NOMO-1 treated with dmso at 0.1 percent for 144 hours (cell line): ENCODE results near the gene OTX1.
"Not testable (repeated sequence)": the region's sequence is repeated elsewhere in the genome, so short reads cannot be mapped to it uniquely, and the experiment has no call there.

Source experiments
- DNase-seq: peaks from one replicate; lab custom pipeline; 2025; ENCODE audit not compliant: unreplicated experiment; lab: John Stamatoyannopoulos, UW

The OTX1 gene

DNA sequence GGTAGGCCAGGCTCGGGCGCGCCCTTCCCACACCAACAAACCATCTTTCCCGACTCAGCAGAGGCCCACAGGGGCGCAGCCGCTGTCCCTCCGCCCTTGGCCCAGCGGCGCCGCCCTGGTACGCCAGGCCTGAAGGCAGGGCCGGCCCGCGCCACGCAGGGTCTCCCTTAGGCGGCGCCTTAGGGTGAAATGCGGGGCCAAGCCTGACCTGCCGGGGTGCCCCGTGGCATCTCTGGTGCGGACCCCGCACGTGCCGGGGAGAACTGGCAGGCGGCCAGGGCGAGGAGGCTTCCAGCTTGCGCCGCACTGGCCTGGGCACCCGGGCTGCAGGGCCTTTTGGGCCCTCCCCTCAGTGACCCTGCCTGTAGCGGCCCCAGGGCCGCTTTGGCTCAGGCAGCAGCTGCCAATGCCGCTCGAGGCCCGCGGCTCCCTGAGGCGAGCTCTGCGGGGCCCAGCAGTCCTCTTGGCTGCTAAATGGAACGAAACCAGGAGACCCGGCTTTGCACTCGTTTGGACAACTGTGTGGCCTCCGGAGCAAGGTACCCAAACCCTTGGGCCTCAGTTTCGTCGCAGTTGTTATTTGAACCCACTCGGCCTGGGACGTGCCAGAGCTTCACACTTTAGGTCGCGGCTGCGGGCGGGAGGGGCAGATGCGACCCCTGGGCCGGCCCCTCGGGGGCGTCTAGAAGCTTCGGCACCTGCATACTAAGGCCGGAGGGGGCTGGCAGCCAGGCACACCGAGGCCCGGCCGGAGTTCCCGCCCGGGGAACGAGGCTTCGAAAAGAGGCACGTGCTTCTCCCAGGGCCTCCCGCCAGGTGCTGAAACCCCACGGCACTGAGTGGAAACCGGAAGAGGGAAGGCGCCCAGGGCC lies 8.5 kb downstream of the OTX1 start:
- DNase-seq: no peak

- DNase-seq: peak; percentile 86
Observed at GRCh38 chr2:63059793-63060471, 9.3 kb downstream of the OTX1 start.

DNA sequence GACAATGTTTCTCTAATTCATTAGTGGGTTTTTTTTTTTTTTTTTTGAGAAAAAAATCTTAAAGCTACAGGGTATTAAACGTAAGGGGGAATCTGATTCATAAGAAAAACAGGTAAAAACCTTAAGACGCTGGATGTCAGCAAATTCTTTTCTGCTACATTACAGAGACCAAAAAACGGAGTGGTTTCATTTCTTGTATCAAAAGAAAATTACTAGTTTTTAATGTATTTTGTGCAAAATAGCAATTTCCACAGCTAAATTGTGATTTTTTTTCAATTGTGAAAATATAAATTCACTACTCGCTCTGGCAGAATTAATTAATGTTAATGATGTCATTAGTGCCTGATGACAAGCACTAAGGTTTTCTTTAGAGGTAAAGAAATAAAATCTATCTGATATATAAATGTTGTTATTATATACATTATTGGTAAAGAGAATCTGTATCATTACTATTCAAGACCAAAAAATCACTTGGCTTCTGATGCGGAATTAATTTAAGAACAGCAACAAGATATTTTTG lies 9.9 kb downstream of the OTX1 start:
- DNase-seq: no peak

DNA sequence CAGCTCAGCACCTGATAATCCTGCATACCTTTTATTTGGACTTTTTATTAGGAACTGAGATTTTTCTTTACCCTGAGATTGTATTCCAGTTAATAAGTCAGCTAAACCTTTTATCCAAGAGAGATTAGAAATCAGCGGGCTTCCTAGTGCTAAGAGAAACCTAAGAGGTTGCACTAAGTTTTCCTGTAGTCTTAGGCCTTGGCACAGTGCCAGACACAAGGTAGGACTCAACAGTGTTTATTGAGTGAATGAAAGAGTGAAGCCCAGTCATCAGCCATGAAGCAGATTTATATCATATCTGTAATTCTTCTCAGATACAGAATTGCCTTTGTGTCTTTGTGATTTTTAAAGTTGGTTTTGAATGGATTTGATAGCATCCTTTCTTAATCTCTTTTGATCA lies 13.6 kb downstream of the OTX1 start:
- no peak for DNase-seq

GRCh38 chr2:63064661-63065060 lies 14.0 kb downstream of the OTX1 start:
- no peak for DNase-seq

GRCh38 chr2:63066265-63066664 lies 15.6 kb downstream of the OTX1 start:
- DNase-seq: no peak

- no peak for DNase-seq
Observed at GRCh38 chr2:63066838-63067237, 16.2 kb downstream of the OTX1 start.

GRCh38 chr2:63071664-63072063 lies 21.0 kb downstream of the OTX1 start:
- DNase-seq: no peak

DNA sequence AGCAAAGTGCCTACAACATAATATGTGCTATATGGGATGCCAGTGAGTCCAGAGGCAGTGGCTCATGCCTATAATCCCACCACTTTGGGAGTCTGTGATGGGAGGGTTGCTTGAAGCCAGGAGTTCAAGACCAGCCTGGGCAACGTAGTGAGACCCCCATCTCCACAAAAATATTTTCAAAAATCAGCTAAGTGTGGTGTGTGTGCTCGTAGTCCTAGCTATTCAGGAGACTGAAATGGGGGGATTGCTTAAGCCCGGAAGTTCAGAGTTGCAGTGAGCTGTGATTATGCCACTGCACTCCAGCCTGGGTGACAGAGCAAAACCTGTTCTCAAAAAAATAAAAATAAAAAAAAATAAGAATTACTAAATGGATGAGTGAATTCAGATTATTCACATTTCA lies 23.4 kb downstream of the OTX1 start:
- peak; percentile 26 for DNase-seq

DNA sequence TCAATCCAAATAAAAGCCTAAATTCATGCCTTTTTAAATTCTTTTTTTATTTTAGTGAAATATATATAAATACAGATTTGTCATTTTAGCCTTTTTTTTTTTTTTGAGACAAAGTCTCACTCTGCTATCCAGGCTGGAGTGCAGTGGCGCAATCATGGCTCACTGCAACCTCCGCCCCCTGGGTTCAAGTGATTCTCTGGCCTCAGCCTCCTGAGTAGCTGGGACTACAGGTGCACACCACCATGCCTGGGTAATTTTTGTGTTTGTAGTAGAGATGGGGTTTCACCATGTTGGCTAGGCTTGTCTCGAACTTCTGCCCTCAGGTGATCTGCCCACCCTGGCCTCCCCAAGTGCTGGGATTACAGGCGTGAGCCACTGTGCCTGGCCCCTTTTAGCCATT lies 23.8 kb downstream of the OTX1 start:
- DNase-seq: not testable (repeated sequence)

DNA sequence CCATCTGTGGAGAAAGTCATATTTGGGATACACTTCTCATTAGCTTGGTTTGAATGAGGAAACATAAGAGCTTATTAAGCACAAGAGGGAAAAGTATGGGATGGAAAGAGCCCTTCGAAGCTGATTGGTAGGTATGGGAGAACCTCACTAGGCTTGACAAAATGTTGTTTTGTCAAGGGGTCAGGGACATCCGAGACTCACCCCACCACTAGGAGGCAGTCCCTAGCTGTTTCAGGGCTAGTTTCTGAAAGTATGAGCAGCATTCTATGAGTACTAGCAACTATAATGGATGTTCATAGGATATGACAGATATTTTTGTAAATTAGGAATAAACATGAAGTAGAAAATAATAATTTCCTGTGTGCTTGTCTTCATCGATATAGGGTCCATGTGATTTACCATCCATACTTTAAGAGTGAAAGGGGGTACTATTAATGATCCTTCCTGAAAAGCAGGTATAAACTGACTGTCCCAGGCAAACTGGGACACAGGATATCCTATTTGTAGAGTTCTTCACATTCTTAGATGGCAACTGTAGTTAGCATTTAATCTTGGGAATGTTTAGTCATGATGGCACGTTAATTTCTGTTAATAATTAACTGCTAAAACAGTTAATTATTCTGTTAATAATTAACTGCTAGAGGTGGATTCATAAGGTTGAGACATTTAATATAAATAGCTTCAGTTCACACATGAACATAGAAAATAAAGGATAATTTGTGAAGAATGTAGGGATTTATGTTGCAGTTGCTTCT lies 28.4 kb downstream of the OTX1 start:
- DNase-seq: no peak

GRCh38 chr2:63081404-63081803 lies 30.8 kb downstream of the OTX1 start:
- DNase-seq: no peak

DNA sequence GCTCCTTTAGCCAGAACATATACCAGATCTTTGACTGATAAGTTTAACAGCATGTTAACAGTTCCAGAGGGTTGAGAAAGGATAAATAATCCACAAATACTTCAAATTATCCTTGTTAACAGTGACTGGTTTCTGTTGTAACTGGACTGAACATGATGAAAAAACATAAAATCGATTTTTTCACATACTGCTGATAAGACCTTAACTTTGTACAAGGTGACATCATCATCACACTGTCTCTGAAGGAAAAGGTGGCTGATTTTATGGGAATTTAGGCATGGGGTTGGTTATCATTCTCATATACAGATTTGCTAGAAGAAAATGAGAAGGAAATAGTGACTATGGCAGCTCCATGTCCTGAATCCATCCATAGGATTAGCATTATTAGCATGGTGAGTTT lies 36.1 kb downstream of the OTX1 start:
- no peak for DNase-seq

GRCh38 chr2:63092401-63092800 lies 41.8 kb downstream of the OTX1 start:
- no peak for DNase-seq

DNA sequence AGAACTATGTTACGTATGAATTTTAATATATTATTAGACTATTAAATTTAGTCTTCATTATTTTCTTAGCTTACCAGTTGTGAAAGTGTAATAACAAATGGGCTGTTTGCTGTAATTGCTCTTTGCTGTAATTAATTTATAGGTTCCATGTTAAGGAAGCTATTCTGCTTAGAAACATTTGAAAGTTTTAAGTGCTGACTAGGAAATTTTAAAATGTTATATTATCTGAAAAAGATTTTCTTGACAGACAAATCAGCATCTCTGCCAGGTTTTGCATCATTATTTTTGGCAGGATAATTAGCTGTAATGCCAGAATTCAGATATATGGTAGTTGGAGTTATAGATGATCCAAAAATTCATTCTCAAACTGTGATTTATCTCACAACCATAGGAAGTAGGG lies 42.2 kb downstream of the OTX1 start:
- no peak for DNase-seq

GRCh38 chr2:63093502-63093901 lies 42.9 kb downstream of the OTX1 start:
- DNase-seq: no peak

DNA sequence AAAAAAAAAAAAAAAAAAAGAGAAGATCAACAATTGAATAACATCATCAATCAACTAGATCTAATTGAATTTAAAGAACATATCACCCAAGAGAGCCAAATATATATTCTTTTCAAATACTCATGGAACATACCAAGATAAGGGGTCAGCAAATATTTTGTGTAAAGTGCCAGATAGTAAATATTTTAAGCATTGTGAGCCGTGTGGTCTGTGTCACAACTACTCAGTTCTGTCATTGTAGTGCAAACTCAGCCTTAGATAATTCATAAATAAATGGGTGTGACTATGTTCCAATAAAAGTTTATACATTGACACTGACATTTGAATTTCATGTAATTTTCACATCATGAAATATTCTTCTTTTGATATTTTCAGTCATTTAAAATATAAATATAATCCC lies 45.9 kb downstream of the OTX1 start:
- no peak for DNase-seq

DNA sequence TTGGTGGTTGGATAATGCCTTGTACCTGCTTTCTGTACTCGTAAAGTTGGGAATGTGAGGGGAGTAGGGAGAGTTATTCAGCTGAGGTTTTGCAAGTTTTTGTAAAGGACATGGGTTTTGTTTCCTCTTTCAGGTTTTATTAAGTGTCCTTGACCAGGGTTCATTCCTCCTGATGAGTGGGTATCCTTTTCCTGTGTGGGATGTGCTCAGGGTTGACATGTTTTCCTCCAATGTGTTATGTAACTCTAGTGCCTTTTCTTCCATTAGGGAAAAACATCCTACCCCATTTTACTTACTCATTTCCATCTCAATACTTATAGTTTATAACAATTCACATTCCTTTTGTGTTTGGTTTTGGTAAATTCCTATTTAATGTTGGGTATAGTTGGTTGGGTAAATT lies 48.4 kb downstream of the OTX1 start:
- DNase-seq: no peak

- DNase-seq: no peak
Observed at GRCh38 chr2:63101954-63102353, 51.3 kb downstream of the OTX1 start.

DNA sequence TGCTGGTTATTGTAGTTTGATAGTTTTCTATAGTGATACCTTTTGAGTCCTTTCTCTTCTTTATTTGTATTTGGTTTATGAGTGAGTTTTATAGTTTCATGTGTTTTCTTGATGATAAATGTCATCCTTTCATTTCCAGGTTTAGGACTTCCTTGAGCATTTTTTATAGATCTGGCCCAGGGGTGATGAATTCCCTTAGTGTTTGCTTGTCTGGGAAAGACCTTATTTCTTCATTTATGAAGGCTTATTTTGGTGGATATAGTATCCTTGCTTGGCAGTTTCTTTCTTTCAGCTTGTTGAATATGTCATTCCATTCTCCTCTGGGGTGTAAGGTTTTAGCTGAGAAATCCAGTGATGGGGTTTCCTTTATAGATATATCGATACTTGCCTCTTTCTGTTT lies 53.9 kb downstream of the OTX1 start:
- no peak for DNase-seq
